OCI-M1 (cell line): ENCODE measurements around the gene GPHA2.

Source experiments
- DNase-seq: peaks from one replicate; lab custom pipeline; 2025; lab: John Stamatoyannopoulos, UW

GPHA2 gene

GRCh38 chr11:64890522-64890939 is 45.2 kb downstream of the GPHA2 start:
- no peak for DNase-seq

GRCh38 chr11:64888729-64889511 is 46.8 kb downstream of the GPHA2 start:
- peak; percentile 98 for DNase-seq

GRCh38 chr11:64888406-64888728 is 47.3 kb downstream of the GPHA2 start:
- DNase-seq = no peak

- peak; percentile 91 for DNase-seq
Measured at GRCh38 chr11:64887757-64888405, 47.8 kb downstream of the GPHA2 start.

- DNase-seq = peak; percentile 39
Measured at GRCh38 chr11:64887234-64887756, 48.4 kb downstream of the GPHA2 start.

- peak; percentile 96 for DNase-seq
Measured at GRCh38 chr11:64885367-64886286, 50.1 kb downstream of the GPHA2 start.
